Spleen (tissue), 7 donors: ENCODE data around the gene IFIT2.

Source experiments
- CTCF ChIP-seq, 11 experiments: fragments of 200-600 bp in 7 of 11; fragments of 450-650 bp in 4 of 11; sonication (generic) in 4 of 11; IDR thresholded peaks in 8 of 11; conservative IDR thresholded peaks in 3 of 11; 1 replicate in 7 of 11; 2 replicates in 4 of 11; pipeline versions ENCODE4 v1.4.0 to v1.8.0; 2016 to 2021; ENCODE audit warnings: antibody characterized with exemption in 11 of 11, inconsistent platforms in 4 of 11, mild to moderate bottlenecking in 1 of 11
- POLR2A ChIP-seq, 3 donors: fragments of 450-650 bp; IDR thresholded peaks; one replicate each; pipeline ENCODE4 v1.5.1; 2017; ENCODE audit warnings: antibody characterized with exemption in 3 of 3, mild to moderate bottlenecking in 1 of 3
- POLR2AphosphoS5 ChIP-seq, 3 donors: sonication (generic); formaldehyde crosslinking; IDR thresholded peaks; one replicate each; pipeline ENCODE4 v1.5.1; 2017; ENCODE audit warnings: antibody characterized with exemption in 3 of 3
- donor health status: DM: no; HTN: no; CAD: no; lungs with moderate emphysema.
- donor health status: DM: no; HTN: no; CAD: no.
- donor health status: DM: no; HTN: no; CAD: no.

- no peak for TF ChIP-seq POLR2A (IDR thresholded peaks at IDR 0.05)
- TF ChIP-seq CTCF (IDR thresholded peaks at IDR 0.05 in 8 of 11, conservative IDR thresholded peaks at IDR 0.05 in 3 of 11), result no peak
- TF ChIP-seq POLR2AphosphoS5 (IDR thresholded peaks at IDR 0.05), result no peak
These were observed 44.9 kb upstream of the IFIT2 start for GRCh38 chr10:89256962-89257361.
